Transverse colon (tissue), 4 donors: ENCODE results near the gene CDH26.

Experiments used
- CTCF ChIP-seq, 5 experiments: fragments of 200-600 bp in 3 of 5; fragments of 450-650 bp in 2 of 5; sonication (generic) in 3 of 5; IDR thresholded peaks; 1 replicate in 2 of 5; 2 replicates in 3 of 5; pipeline ENCODE4 v1.5.1; 2016 to 2017; ENCODE audit warnings: antibody characterized with exemption in 5 of 5, inconsistent platforms in 3 of 5, mild to moderate bottlenecking in 2 of 5, moderate library complexity in 1 of 5
- POLR2A ChIP-seq: fragments of 450-650 bp; IDR thresholded peaks from one replicate; pipeline ENCODE4 v1.6.1; 2016; ENCODE audit warnings: antibody characterized with exemption, mild to moderate bottlenecking, moderate library complexity
- POLR2AphosphoS5 ChIP-seq, 3 donors: sonication (generic); formaldehyde crosslinking; IDR thresholded peaks; one replicate each; pipeline ENCODE4 v1.6.1; 2016; ENCODE audit warnings: antibody characterized with exemption in 3 of 3

- TF ChIP-seq CTCF (IDR thresholded peaks at IDR 0.05) (no peak), POLR2A (no peak), POLR2AphosphoS5 (IDR thresholded peaks at IDR 0.05) (no peak)
Measured at GRCh38 chr20:59958626-59959025, 403 bp downstream of the CDH26 start.
